GM19324 (cell line): ENCODE results near the gene INTS3.
A peak's percentile ranks its signal among the peaks of the same experiment; 100 is the strongest.

ENCODE experiments used
- ATAC-seq: cut with Tn5 transposase; IDR thresholded peaks from one replicate; pipeline ENCODE4 v1.9.1; 2021; ENCODE audit warnings: mild to moderate bottlenecking, moderate library complexity; ENCODE audit not compliant: unreplicated experiment, low FRiP score

The INTS3 gene

GRCh38 chr1:153793261-153793972, 65.6 kb downstream of the INTS3 start:
- no peak for ATAC-seq

GRCh38 chr1:153793973-153794615, 66.2 kb downstream of the INTS3 start:
- ATAC-seq = no peak

GRCh38 chr1:153794624-153795329, 66.9 kb downstream of the INTS3 start:
- ATAC-seq = no peak

GRCh38 chr1:153795330-153795837, 67.5 kb downstream of the INTS3 start:
- ATAC-seq = no peak

GRCh38 chr1:153795934-153796785, 68.3 kb downstream of the INTS3 start:
- ATAC-seq = no peak

GRCh38 chr1:153796786-153797659, 69.2 kb downstream of the INTS3 start:
- peak; percentile 48 for ATAC-seq

GRCh38 chr1:153798468-153798780, 70.6 kb downstream of the INTS3 start:
- no peak for ATAC-seq

- ATAC-seq = no peak
Observed at GRCh38 chr1:153799016-153799415, 71.2 kb downstream of the INTS3 start.

GRCh38 chr1:153799566-153800465, 72.0 kb downstream of the INTS3 start:
- ATAC-seq = no peak

GRCh38 chr1:153800516-153800915, 72.7 kb downstream of the INTS3 start:
- no peak for ATAC-seq

- no peak for ATAC-seq
Observed at GRCh38 chr1:153801028-153801625, 73.3 kb downstream of the INTS3 start.

GRCh38 chr1:153801786-153802697, 74.2 kb downstream of the INTS3 start:
- ATAC-seq = no peak

GRCh38 chr1:153803470-153804056, 75.7 kb downstream of the INTS3 start:
- ATAC-seq = no peak

- no peak for ATAC-seq
Observed at GRCh38 chr1:153804112-153804511, 76.3 kb downstream of the INTS3 start.

GRCh38 chr1:153805042-153805745, 77.3 kb downstream of the INTS3 start:
- peak; percentile 82 for ATAC-seq
